ENCODE results near the gene ALG2. TPM values are rescaled to one million over a fixed set of nuclear protein-coding genes. Genes with fewer than 3 reads are reported as not detected.

The ALG2 gene
- total RNA-seq, 4 donors from 2014 or later = 23.8 to 31.1 (median 28.1) TPM

DNA sequence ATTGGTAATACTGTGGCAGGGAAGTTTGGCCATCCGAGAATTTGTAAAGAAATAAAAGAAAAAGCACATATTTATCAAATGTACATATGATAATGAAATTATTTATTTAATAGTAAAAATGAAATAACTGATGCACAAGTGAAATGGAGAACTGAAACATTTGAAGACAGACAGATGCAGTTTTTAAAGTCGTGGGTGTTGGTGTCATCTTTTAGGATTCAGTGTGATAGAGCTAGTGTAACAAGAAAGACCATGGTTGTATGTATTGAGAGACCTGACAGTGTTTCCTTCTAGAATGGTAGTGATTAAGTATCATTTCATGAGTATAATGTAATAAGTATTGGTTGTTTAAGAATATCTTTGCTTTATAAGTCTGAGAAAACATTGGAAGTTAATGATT, 2.7 kb upstream of the ALG2 start:
- intact Hi-C loops (cut with DNase I; ENCODE audit: low total_unique reads) = no loop called here
- TF ChIP-seq POLR2A (IDR thresholded peaks at IDR 0.05) (no peak), CTCF (IDR thresholded peaks at IDR 0.05) (no peak)
- no peak overlapping the region for H3K4me3 ChIP-seq (ENCODE audit: low read depth, poor library complexity, severe bottlenecking)
- no peak for DNase-seq (ENCODE audit: low spot score in 2 of 2)
- 89 to 94% methylated on average over 2 of the region's 2 CpGs for WGBS, 2 donors

DNA sequence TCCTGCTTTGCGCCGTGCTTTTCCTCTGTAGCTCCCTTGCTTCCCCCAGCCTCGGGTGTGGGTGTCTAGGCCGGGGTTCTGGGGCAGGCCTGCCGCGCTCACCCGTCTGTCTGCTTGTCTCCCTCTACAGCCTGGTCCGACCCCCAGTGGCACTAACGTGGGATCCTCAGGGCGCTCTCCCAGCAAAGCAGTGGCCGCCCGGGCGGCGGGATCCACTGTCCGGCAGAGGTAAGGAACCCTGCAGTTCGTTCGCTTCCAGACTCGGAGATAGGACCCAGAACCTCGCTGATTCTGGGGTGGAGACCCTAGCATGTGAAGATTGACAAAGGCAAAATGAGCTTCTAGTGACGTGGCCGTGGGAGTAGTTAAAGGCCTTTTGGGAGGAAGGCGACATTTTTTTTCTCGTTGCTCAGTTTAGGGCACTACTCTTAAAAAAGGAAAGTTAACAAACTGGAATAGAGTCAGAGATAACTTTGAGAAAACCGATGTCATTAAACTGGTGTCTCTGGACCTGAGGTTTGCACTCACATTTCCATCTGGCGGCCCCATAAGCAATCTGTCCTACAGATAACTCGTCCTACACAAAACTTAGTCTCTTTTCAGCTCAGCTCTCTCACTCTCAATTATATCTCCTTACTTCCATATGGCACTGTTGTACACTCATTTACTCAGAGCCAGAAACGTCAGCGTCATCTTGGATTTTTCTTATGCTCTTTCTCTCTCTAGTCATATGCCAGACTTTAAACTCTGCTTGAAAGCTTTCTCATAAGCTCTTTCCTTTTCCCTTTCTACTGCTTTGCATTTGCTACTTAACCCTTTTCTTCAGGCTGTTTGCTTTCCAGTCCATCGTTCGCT, 901 bp upstream of the ALG2 start:
- peak overlapping the region; percentile 96 for H3K4me3 ChIP-seq (ENCODE audit: low read depth, poor library complexity, severe bottlenecking)
- no peak for TF ChIP-seq POLR2A (IDR thresholded peaks at IDR 0.05)
- TF ChIP-seq CTCF (IDR thresholded peaks at IDR 0.05) = no peak
- WGBS, 2 donors = 7 to 8% methylated on average over 28 to 30 of the region's 30 CpGs
- peak in 1 of 2 donors; percentile 86 for DNase-seq (ENCODE audit: low spot score in 2 of 2)
- intact Hi-C loops (cut with DNase I; ENCODE audit: low total_unique reads) = no loop called here

DNA sequence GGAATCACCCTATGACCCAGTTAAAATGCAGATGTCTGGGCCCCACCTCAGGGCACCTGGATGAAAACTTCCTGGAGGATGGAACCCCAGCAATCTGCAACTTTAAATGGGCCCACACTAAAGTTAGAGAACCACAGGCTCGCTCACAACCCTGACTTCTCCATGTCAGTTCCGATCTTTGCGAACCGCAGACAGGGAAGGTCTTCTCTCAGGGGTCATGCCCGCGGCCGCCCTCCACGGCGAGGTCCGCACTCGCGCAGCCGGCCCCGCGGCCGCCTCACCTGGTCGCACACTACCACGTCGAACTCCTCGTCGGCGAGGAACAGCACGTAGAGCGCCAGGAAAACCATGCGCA, 499 bp downstream of the ALG2 start:
- no peak for DNase-seq (ENCODE audit: low spot score in 2 of 2)
- intact Hi-C loops (cut with DNase I; ENCODE audit: low total_unique reads) = no loop called here
- peak overlapping the region; percentile 96 for H3K4me3 ChIP-seq (ENCODE audit: low read depth, poor library complexity, severe bottlenecking)
- TF ChIP-seq POLR2A (IDR thresholded peaks at IDR 0.05) (no peak), CTCF (IDR thresholded peaks at IDR 0.05) (no peak)
- 0% methylated on average over 25 of the region's 25 CpGs; no CpG with 5 or more reads in 1 of the 2 donors for WGBS, 2 donors

- no peak for DNase-seq (ENCODE audit: low spot score in 2 of 2)
- intact Hi-C loops (cut with DNase I; ENCODE audit: low total_unique reads) = no loop called here
- no peak overlapping the region for H3K4me3 ChIP-seq (ENCODE audit: low read depth, poor library complexity, severe bottlenecking)
- TF ChIP-seq CTCF (IDR thresholded peaks at IDR 0.05) = no peak
- TF ChIP-seq POLR2A (IDR thresholded peaks at IDR 0.05) = no peak
- 84 to 86% methylated on average over 4 of the region's 4 CpGs for WGBS, 2 donors
Observed at GRCh38 chr9:99220011-99220410, 1.7 kb downstream of the ALG2 start.

GRCh38 chr9:99216073-99216472, 5.7 kb downstream of the ALG2 start:
- H3K4me3 ChIP-seq (ENCODE audit: low read depth, poor library complexity, severe bottlenecking) = no peak overlapping the region
- TF ChIP-seq POLR2A (IDR thresholded peaks at IDR 0.05) (no peak), CTCF (IDR thresholded peaks at IDR 0.05) (no peak)
- WGBS, 2 donors = 96 to 100% methylated on average over 1 of the region's 1 CpG
- intact Hi-C loops (cut with DNase I; ENCODE audit: low total_unique reads) = no loop called here
- no peak for DNase-seq (ENCODE audit: low spot score in 2 of 2)

GRCh38 chr9:99213197-99213596, 8.5 kb downstream of the ALG2 start:
- DNase-seq (ENCODE audit: low spot score in 2 of 2) = no peak
- 76 to 97% methylated on average over 1 of the region's 1 CpG for WGBS, 2 donors
- TF ChIP-seq CTCF (IDR thresholded peaks at IDR 0.05) (no peak), POLR2A (IDR thresholded peaks at IDR 0.05) (no peak)
- intact Hi-C loops (cut with DNase I; ENCODE audit: low total_unique reads) = no loop called here
- no peak overlapping the region for H3K4me3 ChIP-seq (ENCODE audit: low read depth, poor library complexity, severe bottlenecking)
